HG03571 (cell line): ENCODE results near the gene CSNK1D.
A peak's percentile ranks its signal among the peaks of the same experiment; 100 is the strongest.

ENCODE experiments used
- ATAC-seq: cut with Tn5 transposase; IDR thresholded peaks from one replicate; pipeline ENCODE4 v1.9.1; 2021; ENCODE audit not compliant: unreplicated experiment

The CSNK1D gene

DNA sequence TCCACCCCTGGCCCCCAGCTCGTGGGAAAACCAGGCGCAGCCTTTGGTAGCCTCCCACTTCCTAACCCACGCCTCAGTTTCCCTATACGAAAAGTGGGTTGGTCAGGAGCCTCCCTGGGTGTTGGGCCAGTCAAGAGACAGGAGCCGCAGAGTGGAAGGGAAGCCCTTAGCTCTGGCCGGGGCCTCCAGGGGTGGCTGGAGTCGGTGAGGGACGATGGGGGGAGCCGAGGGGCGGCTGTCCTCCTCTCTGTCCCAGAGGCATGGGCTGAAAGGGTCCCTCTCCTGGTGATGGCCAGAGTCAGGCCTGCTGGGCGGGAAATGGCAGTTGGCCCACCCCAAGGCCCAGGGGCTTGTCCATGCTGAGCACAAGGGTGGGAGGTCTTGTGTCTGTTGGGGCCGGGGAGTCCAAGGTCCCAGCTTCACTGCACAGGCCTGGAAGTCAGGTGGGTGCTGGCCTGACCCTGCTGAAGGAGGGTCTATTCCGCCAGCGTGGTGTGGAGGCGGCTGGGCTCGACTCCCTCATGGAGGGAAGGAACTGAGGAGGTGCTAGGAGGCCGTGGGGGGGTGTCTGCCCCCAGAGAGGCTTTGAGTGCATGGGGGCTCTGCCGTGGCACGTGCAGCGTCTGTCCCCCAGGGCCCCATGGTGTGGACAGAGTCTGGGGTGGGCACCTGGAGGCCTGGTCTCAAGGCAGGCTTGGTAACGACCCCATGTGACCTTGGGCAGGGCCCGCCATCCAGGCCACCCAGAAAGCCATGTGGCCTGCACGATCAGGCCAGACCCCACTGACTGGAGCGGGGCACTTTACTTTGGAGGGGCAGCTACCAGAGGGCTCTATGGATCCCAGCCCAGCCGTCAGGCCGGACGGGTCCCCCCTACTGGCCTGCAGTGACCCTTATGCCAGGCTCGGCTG, 43.5 kb downstream of the CSNK1D start:
- no peak for ATAC-seq

DNA sequence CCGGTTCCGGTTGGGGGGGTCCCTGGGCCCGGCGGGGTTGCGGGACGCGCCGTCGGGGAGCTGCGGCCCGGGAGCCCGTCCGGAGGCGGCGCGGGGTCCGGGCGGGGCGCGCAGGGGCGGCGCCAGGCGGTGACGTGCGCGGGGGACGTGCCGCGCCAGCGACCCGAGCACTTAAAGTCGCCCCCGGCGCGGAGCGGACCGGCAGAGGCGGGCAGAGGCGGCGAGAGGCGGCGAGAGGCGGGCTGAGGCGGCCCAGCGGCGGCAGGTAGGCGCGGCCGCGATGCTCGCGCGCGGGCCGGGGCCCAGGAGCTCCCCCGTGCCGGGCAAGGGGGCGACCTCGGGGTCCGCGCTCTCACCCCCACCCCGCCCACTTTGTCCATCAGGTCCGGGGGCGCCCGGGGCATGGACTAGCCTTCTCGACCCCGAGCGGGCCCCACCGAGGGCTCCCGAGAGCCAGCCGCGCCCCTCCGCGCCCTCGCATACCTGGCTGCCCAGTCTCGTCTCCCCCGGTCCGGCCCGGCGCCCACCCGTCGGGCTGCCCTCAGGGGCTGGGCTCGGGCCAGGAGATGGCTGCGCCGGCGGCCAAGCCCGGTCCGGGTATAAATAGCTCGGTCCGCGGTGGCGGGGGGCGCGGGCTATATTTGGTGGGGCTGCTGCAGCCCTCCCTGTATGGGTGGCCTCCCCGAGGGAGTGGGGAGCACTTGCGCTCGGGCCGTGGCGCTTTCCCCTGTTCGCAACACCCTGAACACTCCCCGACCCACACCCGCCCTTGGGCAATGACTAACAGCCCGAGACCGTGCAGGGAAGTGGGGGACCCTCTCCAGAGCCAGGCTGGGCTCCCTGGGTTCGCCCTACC, 44.4 kb downstream of the CSNK1D start, which contains the start of gene SLC16A3:
Gene SLC16A3, plus strand, starts transcription at position 201 of the 856 bp plus-strand sequence. CDS start 6,967 bp downstream, outside the sequence.
- peak; percentile 32 for ATAC-seq

DNA sequence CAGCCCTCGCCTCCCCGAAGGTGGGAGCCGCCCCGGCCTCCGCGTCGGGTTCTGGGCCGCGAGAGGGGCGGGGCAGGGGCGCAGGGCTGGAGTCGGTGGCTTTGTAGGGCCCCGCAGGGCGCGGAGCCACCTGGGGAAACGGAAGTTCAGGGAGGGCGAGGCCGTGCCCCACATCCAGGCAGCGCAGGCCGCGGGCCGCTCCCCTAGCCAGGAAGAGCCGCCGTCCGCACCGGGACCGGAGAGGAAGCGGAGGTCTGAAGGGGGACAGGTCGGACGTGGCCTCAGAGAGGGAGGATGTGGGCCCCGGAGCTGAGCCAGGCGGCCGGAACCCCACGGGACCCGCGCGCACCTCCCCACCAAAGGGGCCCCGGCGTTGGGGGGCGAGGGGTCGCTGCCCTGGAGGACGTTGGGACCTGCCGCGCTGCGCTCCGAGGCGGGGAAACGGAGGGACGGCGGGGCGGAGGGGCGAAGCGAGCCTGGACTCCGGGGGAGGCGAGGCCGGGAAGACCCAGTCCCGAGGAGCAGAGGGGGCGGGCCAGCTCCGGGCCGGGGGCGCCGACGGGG, 45.1 kb downstream of the CSNK1D start:
- ATAC-seq: no peak

DNA sequence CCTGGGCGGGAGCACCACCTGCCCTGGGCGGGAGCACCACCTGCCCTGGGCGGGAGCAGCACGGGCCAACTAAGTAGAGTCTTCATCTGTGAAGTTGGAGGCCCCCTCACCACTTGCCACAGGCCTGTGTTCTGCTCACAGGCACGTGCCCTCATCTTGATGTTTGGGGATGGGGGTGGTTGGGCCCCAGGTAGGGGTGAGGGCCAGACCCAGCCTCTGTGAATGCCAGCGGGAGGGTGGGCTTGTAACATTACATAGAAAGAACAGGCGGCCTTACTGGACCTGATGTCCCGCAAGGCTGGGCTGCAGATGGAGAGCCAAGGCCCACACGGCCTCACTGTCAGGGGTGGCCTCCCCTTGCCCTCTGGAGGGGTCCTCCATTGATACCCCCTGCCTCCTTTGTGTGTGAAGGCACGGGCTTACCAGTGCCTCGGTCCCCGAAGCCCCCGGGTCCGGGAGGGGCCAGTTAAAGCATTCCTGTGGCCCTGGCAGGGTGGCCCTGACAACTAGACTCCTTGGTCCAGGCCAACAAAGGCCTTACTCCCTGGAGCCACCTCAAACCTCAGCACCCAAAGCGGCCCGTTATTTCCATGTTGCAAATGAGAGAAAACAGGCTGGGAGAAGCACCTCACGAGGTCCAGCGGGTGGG, 45.7 kb downstream of the CSNK1D start:
- ATAC-seq: no peak

DNA sequence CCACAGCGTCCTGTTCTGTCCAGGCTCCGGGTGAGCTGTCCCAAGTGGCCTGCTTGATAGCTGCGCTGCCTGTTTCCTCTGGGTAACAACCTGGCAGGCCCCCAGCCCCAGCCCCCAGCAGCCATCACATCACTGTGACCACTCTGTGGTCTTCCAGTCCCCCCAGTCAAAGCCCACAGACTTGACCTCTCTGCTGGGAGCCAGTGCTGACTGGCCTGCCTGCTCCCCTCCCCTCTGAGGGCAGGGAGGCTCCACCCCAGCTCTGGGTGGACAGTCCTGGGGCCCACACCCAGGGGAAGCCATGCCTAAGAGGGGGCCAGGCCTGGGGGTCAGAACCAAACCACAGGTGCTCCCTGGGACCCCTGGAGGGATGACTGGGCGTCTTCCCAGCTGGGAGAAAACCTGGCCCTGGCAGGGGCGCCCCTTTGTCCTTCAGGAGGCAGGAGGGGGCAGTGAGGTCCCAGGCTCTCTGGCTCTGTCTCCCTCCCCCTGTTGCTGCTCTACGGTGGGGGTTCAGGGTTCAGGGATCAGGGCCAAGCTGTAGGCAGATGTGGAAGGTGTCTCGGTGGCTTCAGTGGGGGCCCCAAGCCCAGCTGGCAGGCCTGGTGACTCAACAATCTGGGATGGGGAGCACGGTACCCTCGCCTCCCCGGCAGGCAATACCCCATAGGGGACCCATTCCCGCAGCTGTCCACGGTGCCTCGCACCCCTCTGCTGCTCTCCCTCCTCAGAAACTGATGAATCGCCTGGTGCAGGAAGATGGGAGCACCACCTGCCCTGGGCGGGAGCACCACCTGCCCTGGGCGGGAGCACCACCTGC, 46.5 kb downstream of the CSNK1D start:
- ATAC-seq: no peak

DNA sequence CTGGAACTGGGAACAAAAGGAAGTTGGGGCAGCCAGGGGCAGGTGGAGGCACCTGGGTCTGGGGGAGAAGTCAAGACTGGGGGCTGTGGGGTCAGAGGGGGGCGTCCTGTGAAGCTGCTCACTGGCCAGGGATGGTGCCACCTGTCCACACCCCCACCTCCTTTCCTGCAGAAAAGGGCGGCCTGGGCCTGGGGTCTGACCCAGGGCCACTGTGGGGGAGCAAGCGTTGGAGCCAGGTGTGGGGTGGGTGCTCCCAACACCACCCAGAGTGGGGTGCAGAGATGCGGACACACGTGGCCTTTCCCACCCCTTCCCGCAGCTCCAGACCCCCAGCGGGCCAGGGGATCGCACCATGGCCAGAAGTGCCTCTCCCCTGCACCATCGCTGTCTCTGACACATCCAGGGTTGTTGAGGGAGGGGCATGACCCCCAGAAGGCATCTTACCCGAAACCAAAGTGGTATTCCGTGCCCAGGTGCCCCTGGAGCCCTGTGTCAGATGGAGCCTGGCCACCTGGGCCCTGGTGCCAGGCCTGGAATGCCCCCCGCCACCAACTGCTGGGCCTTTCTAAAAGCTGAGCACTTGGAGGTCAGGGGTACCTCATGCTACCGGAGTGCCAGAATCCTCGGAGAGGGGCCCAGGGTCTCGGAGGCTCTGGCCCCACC, 47.2 kb downstream of the CSNK1D start:
- no peak for ATAC-seq

DNA sequence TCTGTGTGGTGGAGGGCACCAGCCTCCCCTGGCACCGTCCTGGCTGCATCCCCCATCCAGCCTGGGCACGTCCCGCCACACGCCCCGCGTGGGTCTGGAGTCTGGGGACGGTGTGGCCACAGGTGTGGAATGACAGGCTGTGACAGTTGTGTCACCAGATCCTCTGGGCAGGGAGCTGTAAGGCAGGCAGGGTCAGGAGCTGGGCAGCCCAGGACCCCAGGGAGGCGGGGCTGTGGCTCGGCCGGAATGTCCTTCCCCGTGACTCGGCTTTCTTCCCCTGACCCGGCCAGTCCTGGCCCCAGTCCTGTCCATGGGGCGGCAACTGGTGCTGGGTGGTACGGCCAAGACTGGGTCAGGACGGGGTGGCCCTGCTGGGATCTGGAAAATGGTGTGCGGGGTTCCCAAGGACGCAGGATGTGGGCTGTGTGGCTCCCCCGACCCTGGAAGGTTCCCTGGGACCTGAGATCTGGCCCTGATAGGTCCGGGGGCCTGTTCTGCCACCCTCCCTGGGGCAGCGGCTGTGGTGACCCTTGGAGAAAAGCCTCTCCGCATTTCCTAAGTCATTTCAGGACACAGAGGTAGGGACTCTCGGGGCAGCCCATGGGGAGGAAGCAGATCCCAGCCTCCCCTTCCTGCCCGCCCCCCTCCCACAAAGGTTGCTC, 48.0 kb downstream of the CSNK1D start:
- ATAC-seq: no peak

DNA sequence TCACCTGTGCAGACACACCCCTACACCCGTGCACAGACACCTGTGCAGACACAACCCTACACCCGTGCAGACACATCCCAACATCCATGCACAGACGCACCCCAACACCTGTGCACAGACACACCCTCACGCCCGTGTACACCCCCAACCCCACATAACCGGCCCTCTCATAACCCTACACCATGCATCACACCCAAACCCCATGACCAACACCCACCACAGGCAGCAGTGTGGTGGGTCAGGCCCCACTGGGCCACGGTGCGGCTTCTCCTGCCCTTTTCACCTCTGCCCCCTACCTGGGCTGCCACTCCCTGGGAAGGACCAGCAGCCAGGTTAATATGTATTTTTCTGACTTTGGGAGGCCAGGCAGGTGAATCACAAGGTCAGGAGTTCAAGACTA, 48.8 kb downstream of the CSNK1D start:
- ATAC-seq: no peak

DNA sequence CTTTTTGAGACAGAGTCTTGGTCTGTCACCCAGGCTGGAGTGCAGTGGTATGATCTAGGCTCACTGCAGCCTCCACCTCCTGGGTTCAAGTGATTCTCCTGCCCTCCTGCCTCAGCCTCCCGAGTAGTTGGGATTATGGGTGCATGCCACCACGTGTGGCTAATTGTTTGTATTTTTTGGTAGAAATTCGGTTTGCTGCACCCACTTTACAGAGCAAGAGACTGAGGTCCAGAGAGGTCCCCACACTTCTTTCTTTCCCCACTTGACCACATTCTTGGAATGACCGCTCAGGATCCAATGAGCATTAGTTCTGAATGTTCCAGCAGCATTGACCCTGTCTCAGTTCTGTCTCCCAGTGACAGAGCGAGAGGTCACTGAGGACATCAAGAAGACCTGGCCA, 50.0 kb downstream of the CSNK1D start:
- no peak for ATAC-seq

DNA sequence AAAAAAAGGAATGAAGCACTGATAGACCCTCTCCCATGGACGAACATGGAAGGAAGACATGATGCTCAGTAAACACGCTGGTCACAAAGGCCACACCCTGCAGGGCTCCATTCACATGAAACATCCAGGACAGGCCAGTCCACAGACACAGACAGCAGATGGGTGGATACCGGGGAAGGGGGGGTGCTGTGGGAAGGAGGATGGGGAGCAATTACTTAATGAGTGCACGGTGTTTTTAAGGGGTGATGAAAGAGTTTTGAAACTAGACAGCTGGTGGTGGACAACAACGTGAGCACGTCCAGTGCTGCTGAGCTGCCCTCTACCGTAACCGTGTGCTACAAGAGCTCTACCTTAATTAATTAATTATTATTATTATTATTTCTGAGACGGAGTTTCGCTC, 50.7 kb downstream of the CSNK1D start:
- no peak for ATAC-seq

DNA sequence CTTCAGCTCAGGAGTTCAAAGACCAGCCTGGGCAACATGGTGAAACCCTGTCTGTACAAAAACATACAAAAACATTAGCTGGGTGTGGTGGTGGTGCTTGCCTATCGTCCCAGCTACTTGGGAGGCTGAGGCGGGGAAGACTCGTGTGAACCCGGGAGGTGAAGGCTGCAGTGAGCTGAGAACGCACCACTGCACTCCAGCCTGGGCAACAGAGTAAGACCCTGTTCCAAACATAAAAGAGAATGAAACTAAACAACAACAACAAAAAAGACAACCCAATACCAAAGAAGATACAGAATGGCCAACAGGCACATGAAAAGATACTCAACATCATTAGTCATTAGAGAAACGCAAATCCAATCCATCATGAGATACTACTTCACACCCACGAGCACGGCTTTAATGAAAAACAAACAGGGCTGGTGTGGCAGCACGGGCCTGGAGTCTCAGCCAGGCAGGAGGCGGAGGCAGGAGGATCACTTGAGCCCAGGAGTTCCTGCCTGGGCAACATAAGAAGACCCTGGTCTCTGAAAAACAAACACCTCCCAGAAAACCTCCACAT, 52.1 kb downstream of the CSNK1D start:
- ATAC-seq: no peak

DNA sequence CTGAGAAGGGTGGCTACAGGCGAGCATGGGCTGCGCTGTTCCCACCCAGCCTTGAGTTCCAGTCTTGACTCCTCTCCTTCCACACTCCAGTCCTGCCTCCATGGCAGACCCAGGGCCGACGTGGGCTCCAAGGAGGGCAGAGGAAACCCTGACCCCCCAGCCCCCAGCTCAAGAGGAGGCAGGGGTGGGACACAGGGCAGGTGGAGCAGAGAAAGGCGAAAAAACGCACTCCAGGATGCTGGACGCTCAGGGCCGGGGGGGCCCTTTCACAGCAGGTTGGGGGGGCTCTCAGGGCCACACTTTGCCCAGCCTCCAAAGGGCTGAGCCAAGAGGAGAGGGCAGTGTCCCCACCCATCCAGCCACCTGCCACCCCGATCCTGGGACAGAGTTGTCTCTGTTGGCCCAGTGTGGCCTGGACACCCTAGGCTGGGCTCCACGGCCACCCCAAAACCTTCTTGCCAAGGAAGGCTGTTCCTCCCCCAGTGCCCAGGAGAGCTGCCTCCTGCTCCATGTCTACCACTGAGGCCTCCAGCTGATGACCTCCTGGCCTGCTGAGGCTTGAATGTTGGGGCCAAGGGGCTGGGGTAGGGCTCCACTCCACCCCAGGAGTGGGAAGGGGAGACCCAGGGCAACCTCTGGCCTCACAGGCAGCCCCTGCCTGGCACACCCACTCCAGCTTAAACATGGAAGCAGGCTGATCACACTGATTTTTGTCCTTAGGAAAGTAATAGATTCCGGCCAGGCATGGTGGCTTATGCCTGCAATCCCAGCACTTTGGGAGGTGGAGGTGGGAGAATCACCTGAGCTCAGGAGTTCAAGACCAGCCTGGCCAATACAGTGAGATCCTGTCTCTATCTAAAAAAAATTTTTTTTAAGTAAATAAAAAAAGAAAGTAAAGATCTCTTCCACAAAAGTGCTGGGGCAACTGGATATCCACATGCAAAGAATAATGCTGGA, 53.5 kb downstream of the CSNK1D start:
- no peak for ATAC-seq

DNA sequence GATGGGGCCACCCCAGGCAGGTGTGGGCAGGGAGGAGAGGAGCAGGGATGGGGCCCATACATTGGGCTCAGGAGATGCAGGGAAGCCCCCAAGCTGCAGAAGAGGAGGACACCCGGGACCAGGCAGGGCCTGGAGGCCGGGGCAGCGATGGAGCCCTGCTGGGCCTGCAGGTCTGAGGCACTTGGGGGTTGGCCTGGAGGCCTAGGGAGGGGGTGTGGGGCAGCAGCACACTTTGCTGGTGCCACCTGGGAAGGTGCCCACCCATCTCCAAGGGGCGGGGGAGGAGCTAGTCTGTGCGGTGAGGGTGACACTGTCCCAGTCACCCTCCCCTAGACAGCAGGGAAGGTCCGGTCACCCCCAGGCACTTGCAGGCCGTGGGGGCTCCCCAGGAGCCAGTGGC, 54.4 kb downstream of the CSNK1D start:
- no peak for ATAC-seq

DNA sequence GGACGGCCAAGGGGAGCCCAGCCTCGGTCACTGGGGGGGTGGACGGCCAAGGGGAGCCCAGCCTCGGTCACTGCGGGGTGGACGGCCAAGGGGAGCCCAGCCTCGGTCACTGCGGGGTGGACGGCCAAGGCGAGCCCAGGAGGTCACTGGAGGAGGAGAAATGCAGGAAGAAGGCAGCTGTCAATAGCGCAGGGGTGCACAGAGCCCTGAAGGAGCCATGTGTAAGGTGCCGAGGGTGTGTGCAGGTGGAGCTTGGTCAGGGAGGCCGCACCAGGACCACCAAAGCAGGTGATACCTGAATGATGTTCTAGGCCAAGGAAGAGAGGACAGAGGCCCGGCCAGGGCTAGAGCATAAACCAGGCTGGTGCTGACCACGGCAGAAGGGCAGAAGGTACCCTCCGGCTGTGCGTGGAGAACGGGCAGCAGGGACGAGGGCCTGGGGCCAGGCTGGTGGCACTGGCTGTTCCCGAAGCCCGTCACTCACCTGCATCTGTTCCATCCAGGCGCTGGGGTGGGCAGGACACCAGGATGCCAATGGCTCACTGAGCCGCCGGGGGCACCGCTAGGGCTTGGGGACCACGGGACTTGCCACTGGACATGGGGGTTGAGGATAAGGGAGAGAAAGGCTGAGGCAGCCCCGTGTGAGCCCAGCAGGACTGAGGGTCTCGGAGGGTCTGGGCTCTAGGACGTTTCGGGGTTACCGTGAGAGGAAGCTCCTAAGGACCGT, 55.0 kb downstream of the CSNK1D start:
- no peak for ATAC-seq

DNA sequence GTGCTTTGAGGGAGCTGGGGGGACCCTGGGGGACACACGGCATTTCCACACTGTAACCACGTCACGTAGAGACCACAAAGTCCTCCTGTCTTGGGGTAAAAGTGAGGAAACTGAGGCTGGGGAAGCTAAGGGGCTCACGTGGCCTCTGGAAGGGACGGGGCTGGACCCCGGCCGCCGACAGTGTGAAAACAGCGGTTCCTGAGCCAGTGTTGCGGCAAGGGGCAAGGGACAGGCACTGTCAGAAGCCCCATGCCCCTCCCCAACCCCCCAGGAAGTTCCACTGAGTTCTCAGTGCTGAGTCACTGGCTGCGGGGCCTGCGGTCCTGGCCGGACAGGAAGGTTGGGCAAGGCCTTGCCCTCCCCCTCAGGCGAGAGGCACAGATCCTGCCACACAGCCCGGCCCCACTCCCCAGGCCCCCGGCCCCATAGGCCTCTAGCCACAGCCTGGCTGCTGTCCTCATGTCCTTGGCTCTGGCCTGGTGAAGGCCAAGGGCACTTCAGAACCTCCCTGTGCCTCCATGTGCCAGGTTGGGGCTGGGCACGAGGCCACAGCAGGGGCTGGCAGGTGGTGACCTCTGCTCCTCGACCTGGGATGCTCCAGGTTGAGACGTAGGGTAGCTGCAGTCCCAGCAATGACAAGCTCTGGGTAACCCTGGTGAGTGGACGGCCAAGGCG, 55.8 kb downstream of the CSNK1D start:
- no peak for ATAC-seq

DNA sequence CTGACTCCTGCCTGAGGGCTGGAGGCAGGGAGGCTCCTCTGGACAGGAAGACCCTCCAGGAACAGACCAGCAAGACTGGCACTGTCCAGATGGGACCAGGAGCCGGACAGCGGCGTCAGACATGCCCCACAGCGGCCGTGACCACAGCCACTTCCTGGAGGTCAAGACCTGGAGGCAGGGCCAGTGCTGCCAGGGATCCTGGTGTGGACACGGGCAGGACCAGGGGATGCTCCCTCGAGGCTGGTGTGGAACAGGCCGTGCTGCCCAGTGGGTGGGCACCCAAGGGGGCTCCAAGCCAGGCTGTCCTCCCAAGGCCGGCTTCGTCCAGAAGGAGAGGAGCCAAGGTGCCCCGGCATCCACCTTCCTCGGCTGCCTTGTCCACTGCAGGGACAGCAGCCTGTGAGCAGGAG, 56.4 kb downstream of the CSNK1D start:
- no peak for ATAC-seq
